GM18508 (cell line): ENCODE measurements around the gene PEX26.

Experiments used
- ATAC-seq: cut with Tn5 transposase; IDR thresholded peaks from one replicate; pipeline ENCODE4 v1.9.1; 2021; ENCODE audit warnings: moderate number of reproducible peaks; ENCODE audit not compliant: insufficient read depth, unreplicated experiment

Gene PEX26

DNA sequence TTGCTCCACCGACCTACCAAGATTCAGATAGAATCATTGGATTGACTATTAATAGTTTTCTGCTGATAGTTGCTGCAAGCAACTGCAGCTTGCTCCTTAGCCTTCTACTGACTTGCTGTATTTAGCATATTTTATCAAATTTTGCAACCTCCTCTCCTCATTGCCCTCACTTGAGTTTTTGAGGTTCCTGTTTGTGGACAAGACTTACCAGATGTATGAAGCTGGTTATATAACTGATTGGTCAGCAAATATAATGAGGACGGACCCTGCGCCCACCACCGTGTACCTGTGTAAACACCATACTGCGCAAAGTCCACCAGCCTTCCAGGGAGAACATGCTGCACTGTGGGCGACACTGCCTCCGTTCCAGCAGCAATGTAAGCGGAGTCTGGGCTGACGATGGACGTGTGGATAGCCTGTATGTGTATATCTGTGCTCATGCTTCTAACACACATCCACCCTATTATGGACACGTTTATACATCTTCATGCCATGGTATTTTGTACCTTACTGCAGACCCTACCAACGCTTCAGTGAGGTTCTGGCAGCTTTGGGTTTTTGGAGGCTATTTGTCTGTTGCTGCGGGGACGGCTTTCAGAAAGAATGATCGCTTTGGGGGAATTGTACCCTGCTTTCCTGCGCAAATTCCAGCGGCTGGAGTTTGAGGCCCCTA, 70.6 kb downstream of the PEX26 start:
- ATAC-seq: no peak

- ATAC-seq: no peak
These were observed 74.7 kb downstream of the PEX26 start for GRCh38 chr22:18152519-18152918.

DNA sequence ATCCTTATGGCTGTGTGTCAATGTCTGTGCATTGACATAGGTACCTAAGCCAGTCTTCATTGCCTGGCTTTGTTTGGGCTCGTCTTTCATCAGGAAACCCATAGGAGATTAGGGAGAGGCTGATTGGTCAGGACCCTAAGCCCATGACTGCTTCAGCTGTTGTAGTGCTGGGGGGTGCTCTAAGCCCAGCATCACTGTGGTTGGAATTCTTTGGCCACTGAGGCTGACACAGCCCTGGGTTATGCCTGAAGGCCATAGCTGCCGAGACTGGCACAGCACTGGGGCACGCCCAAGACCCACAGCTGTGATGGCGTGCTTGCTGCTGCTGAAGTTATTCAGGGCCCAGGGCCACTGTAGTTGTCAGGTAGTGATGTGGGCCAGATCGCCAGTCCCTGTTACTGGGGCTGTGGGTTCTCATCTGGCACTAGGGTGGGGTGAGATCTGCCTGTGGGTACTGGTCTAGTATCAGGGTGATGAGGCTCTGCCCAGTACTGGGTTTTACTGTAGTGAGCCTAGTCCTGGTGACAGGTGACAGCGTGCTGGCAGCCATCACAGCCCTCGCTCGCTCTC, 77.1 kb downstream of the PEX26 start:
- no peak for ATAC-seq
